B cell (primary cell): ENCODE data around the gene PI3. TPM values are rescaled to one million over a fixed set of nuclear protein-coding genes. Genes with fewer than 3 reads are reported as not detected.
A peak's percentile ranks its signal among the peaks of the same experiment; 100 is the strongest.
"Not testable (repeated sequence)": the region's sequence is repeated elsewhere in the genome, so short reads cannot be mapped to it uniquely, and the experiment has no call there.

Source experiments
- ATAC-seq: fragments of 200-7000 bp; cut with Tn5 transposase; one replicate; pipeline ENCODE4 v1.10.0; 2021; ENCODE audit warnings: low read depth, mild to moderate bottlenecking, moderate number of reproducible peaks, moderate library complexity
- CTCF ChIA-PET: fragments of 350-600 bp; sonication (Branson Sonifier 250); formaldehyde crosslinking; loops from one replicate; lab custom pipeline; 2021; ENCODE audit warnings: antibody characterized with exemption, inconsistent platforms; lab: Charles Lee
- POLR2A ChIA-PET: fragments of 350-600 bp; sonication (Branson Sonifier 250); formaldehyde crosslinking; loops from one replicate; lab custom pipeline; 2021; ENCODE audit warnings: antibody characterized with exemption; lab: Charles Lee
- DNase-seq: peaks from one replicate; pipeline ENCODE4 v3.0.0; 2013
- H2AFZ ChIP-seq: 2 replicates; pipeline ENCODE4 v1.6.1; 2012; ENCODE audit warnings: mild to moderate bottlenecking, low read depth, low read length; ENCODE audit not compliant: insufficient read depth, poor library complexity, severe bottlenecking
- H3K27ac ChIP-seq, 2 donors: 1 replicate in 1 of 2; 2 replicates in 1 of 2; pipeline ENCODE4 v1.5.1; 2012 to 2013; ENCODE audit warnings: low read length in 2 of 2, mild to moderate bottlenecking in 2 of 2, moderate library complexity in 1 of 2
- H3K27me3 ChIP-seq, 4 experiments: fragments of 200-600 bp in 1 of 4; sonication (generic) in 1 of 4; replicated peaks in 1 of 4; 1 replicate in 2 of 4; 2 replicates in 2 of 4; pipeline versions ENCODE4 v1.6.1 to v1.7.0; 2013 to 2016; ENCODE audit warnings: low read length in 3 of 4, mild to moderate bottlenecking in 2 of 4, mixed read lengths in 1 of 4, moderate library complexity in 1 of 4; ENCODE audit not compliant: insufficient read depth in 4 of 4, control insufficient read depth in 3 of 4; ENCODE audit errors: control extremely low read depth in 1 of 4
- H3K36me3 ChIP-seq, 2 experiments: replicated peaks in 1 of 2; 1 replicate in 1 of 2; 2 replicates in 1 of 2; pipeline versions ENCODE4 v1.6.1 to v1.7.1; 2013; ENCODE audit warnings: low read length in 1 of 2; ENCODE audit not compliant: insufficient read depth in 2 of 2, control insufficient read depth in 1 of 2; ENCODE audit errors: control extremely low read depth in 1 of 2, extremely low read depth in 1 of 2
- H3K4me1 ChIP-seq, 2 donors: fragments of 200-600 bp in 1 of 2; sonication (generic) in 1 of 2; 1 replicate in 1 of 2; 2 replicates in 1 of 2; pipeline versions ENCODE4 v1.5.1 to v1.6.1; 2013 to 2017; ENCODE audit warnings: low read length in 2 of 2; ENCODE audit not compliant: control insufficient read depth in 2 of 2, insufficient read depth in 2 of 2
- H3K4me2 ChIP-seq: replicated peaks from 2 replicates; pipeline ENCODE3; 2012; ENCODE audit warnings: mild to moderate bottlenecking, low read depth, low read length; ENCODE audit not compliant: poor library complexity, severe bottlenecking
- H3K4me3 ChIP-seq, 5 experiments: fragments of 200-600 bp in 1 of 5; sonication (generic) in 1 of 5; 1 replicate in 3 of 5; 2 replicates in 2 of 5; pipeline versions ENCODE4 v1.5.1 to v1.7.0; 2011 to 2016; ENCODE audit warnings: low read length in 4 of 5, mild to moderate bottlenecking in 4 of 5, low read depth in 2 of 5, control low read depth in 1 of 5, moderate library complexity in 1 of 5; ENCODE audit not compliant: insufficient read depth in 1 of 5; ENCODE audit errors: control extremely low read depth in 1 of 5, extremely low read depth in 1 of 5
- H3K79me2 ChIP-seq: fragments of 200-600 bp; sonication (generic); one replicate; pipeline ENCODE4 v1.6.0; 2016; ENCODE audit warnings: low read length; ENCODE audit not compliant: control insufficient read depth, insufficient read depth
- H3K9ac ChIP-seq: fragments of 200-600 bp; sonication (generic); 2 replicates; pipeline ENCODE4 v1.6.1; 2017; ENCODE audit warnings: mild to moderate bottlenecking, low read length, moderate library complexity
- H3K9me3 ChIP-seq, 3 donors: one replicate each; pipeline versions ENCODE4 v1.6.1 to v1.7.1; 2013; ENCODE audit warnings: low read length in 2 of 3; ENCODE audit not compliant: control insufficient read depth in 2 of 3, insufficient read depth in 1 of 3; ENCODE audit errors: control extremely low read depth in 1 of 3
- H4K20me1 ChIP-seq: 2 replicates; pipeline ENCODE4 v1.6.0; 2012; ENCODE audit warnings: mild to moderate bottlenecking, low read length; ENCODE audit not compliant: insufficient read depth, control insufficient read depth, poor library complexity, severe bottlenecking
- H3K27ac Mint-ChIP-seq: one replicate; pipeline ENCODE4 v1.8.0; 2021; ENCODE audit warnings: mixed read lengths
- H3K27me3 Mint-ChIP-seq: one replicate; pipeline ENCODE4 v1.8.0; 2021; ENCODE audit warnings: mixed read lengths
- H3K4me1 Mint-ChIP-seq: one replicate; pipeline ENCODE4 v1.8.0; 2021; ENCODE audit warnings: mixed read lengths
- H3K4me3 Mint-ChIP-seq: one replicate; pipeline ENCODE4 v1.8.0; 2021; ENCODE audit warnings: mixed read lengths
- H3K9me3 Mint-ChIP-seq: one replicate; pipeline ENCODE4 v1.8.0; 2022; ENCODE audit warnings: mixed read lengths; ENCODE audit not compliant: insufficient read depth
- CTCF ChIP-seq: fragments of 200-600 bp; IDR thresholded peaks from one replicate; pipeline ENCODE4 v1.8.0; 2022; ENCODE audit warnings: antibody characterized with exemption, mild to moderate bottlenecking
- EZH2 ChIP-seq: IDR thresholded peaks from 2 replicates; pipeline ENCODE4 v1.6.1; 2012; ENCODE audit warnings: borderline replicate concordance, low read depth, mild to moderate bottlenecking, moderate library complexity, low read length; ENCODE audit not compliant: insufficient read depth, poor library complexity, severe bottlenecking
- WGBS: methylation state at CpG from one replicate; pipeline ENCODE4 v1.1.5; 2013; ENCODE audit warnings: missing lambda C conversion rate; ENCODE audit not compliant: insufficient coverage; 5-methylcytosine and 5-hydroxymethylcytosine counted together
- intact Hi-C: fragments of 100-400 bp; cut with micrococcal nuclease; formaldehyde crosslinking; loops from one replicate; pipeline ENCODE4 v1.10.0; 2022
- polyA plus RNA-seq: library from polyadenylated mRNA; depleted of rRNA; stranded (reverse); fragments of >200 nt; gene quantifications from 2 replicates; pipeline ENCODE4 v1.2.3, GENCODE V29; 2012
- total RNA-seq, 2 donors: library from RNA; stranded (reverse); fragments of 120-200 nt in 1 of 2; gene quantifications; 1 replicate in 1 of 2; 2 replicates in 1 of 2; pipeline versions ENCODE4 v1.2.3 to v1.2.4, GENCODE V29; 2013 to 2022

The PI3 gene
- total and polyA plus RNA-seq, 2 donors (not counting 1 experiment from before 2014, with no cell fraction given), result 0.24 TPM; not detected in 1

GRCh38 chr20:45153752-45154151 is 20.9 kb upstream of the PI3 start:
- TF ChIP-seq CTCF (no peak), EZH2 (no peak)
- H3K27ac Mint-ChIP-seq, result no peak overlapping the region
- Histone ChIP-seq H3K4me3 (no peak overlapping the region), H3K9me3 (peaks cover 2 to 13% (median 8%) of the 10 kb centered on the region in 3 donors), H3K9ac (no peak overlapping the region), H3K27ac (no peak overlapping the region), H3K4me2 (no peak overlapping the region), H4K20me1 (no peaks in the 10 kb centered on the region), H3K4me1 (peaks cover 0 to 11% of the 10 kb centered on the region in 2 donors), H3K79me2 (no peaks in the 10 kb centered on the region), H3K36me3 (no peaks in the 10 kb centered on the region), H2AFZ (no peak overlapping the region), H3K27me3 (peaks cover 0 to 12% (median 0%) of the 10 kb centered on the region in 4 experiments)
- CTCF ChIA-PET, result no interaction called here
- no peak overlapping the region for H3K4me3 Mint-ChIP-seq
- peaks cover 13% of the 10 kb centered on the region for H3K9me3 Mint-ChIP-seq
- ATAC-seq (peak; percentile 57), DNase-seq (peak; percentile 39)
- intact Hi-C loops, result no loop called here
- H3K4me1 Mint-ChIP-seq, result peaks cover 15% of the 10 kb centered on the region
- POLR2A ChIA-PET, result no interaction called here
- peaks cover 19% of the 10 kb centered on the region for H3K27me3 Mint-ChIP-seq
- 75% methylated on average over 1 of the region's 1 CpG for WGBS

- Histone ChIP-seq H3K36me3 (no peaks in the 10 kb centered on the region), H3K9ac (no peak overlapping the region), H3K4me3 (no peak overlapping the region), H2AFZ (no peak overlapping the region), H3K27me3 (peaks cover 0 to 12% (median 0%) of the 10 kb centered on the region in 4 experiments), H4K20me1 (no peaks in the 10 kb centered on the region), H3K27ac (no peak overlapping the region), H3K4me1 (peaks cover 0 to 11% of the 10 kb centered on the region in 2 donors), H3K4me2 (no peak overlapping the region), H3K79me2 (no peaks in the 10 kb centered on the region), H3K9me3 (peaks cover 4 to 13% (median 12%) of the 10 kb centered on the region in 3 donors)
- Mint-ChIP-seq H3K4me1 (peaks cover 15% of the 10 kb centered on the region), H3K27ac (no peak overlapping the region), H3K9me3 (peaks cover 13% of the 10 kb centered on the region), H3K4me3 (no peak overlapping the region), H3K27me3 (peaks cover 20% of the 10 kb centered on the region)
- intact Hi-C loops, result no loop called here
- TF ChIP-seq EZH2, result no peak
- no peak for TF ChIP-seq CTCF
- ATAC-seq (no peak), DNase-seq (no peak)
- ChIA-PET CTCF (no interaction called here), POLR2A (no interaction called here)
- 100% methylated on average over 1 of the region's 3 CpGs for WGBS
These were observed 20.5 kb upstream of the PI3 start for GRCh38 chr20:45154183-45154582.

- peak; percentile 6 for DNase-seq
- Mint-ChIP-seq H3K27me3 (peaks cover 14% of the 10 kb centered on the region), H3K4me1 (peaks cover 15% of the 10 kb centered on the region), H3K9me3 (peaks cover 13% of the 10 kb centered on the region)
- H4K20me1 ChIP-seq, intact Hi-C loops, H3K27ac Mint-ChIP-seq, H3K4me3 ChIP-seq, H3K27me3 ChIP-seq, CTCF ChIA-PET, H3K9ac ChIP-seq, H3K79me2 ChIP-seq, ATAC-seq, H3K4me2 ChIP-seq, H3K27ac ChIP-seq, H3K36me3 ChIP-seq, H3K4me3 Mint-ChIP-seq, H2AFZ ChIP-seq, POLR2A ChIA-PET: not testable (repeated sequence)
- H3K9me3 ChIP-seq, result peaks cover 6 to 16% (median 13%) of the 10 kb centered on the region in 3 donors
- no CpG with 5 or more reads among the region's 1 CpG for WGBS
- H3K4me1 ChIP-seq, result peaks cover 0 to 11% of the 10 kb centered on the region in 2 donors
These were observed 19.9 kb upstream of the PI3 start for GRCh38 chr20:45154794-45155193.
